ENCODE results near the gene RUSC2. TPM values are rescaled to one million over a fixed set of nuclear protein-coding genes. Genes with fewer than 3 reads are reported as not detected.
"Not testable (repeated sequence)": the region's sequence is repeated elsewhere in the genome, so short reads cannot be mapped to it uniquely, and the experiment has no call there.

The RUSC2 gene
- total RNA-seq, 2 experiments from 2014 or later = 1.6 to 1.8 TPM

- Mint-ChIP-seq H3K4me3 (no peak overlapping the region), H3K9me3 (no peaks in the 10 kb centered on the region), H3K27ac (no peak overlapping the region), H3K4me1 (ENCODE audit: low read depth) (no peaks in the 10 kb centered on the region), H3K36me3 (ENCODE audit: low read depth) (no peaks in the 10 kb centered on the region), H3K27me3 (peaks cover 35% of the 10 kb centered on the region)
- TF ChIP-seq CTCF (IDR thresholded peaks at IDR 0.05) = no peak
- no peak for DNase-seq
- H3K27ac ChIP-seq (ENCODE audit: low read depth in 1 of 2, low read length in 2 of 2) = no peak overlapping the region
- peaks cover 8 to 12% of the 10 kb centered on the region in 2 experiments for H3K27me3 ChIP-seq (ENCODE audit: control insufficient read depth in 1 of 2, insufficient read depth in 2 of 2, low read length in 2 of 2)
- intact Hi-C loops (cut with DNase I, micrococcal nuclease) = no loop called here
- H3K4me1 ChIP-seq (ENCODE audit: insufficient read depth, low read length) = no peaks in the 10 kb centered on the region
- no peaks in the 10 kb centered on the region for H3K9me3 ChIP-seq (ENCODE audit: control insufficient read depth in 1 of 2, insufficient read depth in 1 of 2, low read length in 2 of 2)
- CTCF ChIA-PET = interaction anchor here (0.7 to 1.4 kb wide), 2 partner anchors 360 to 577 kb away, joined by 3 to 4 read pairs; no protein-coding TSS in a partner anchor
- H3K36me3 ChIP-seq (ENCODE audit: insufficient read depth, low read length) = no peaks in the 10 kb centered on the region
- POLR2A ChIA-PET = no interaction called here
- H3K4me3 ChIP-seq (ENCODE audit: low read length) = no peak overlapping the region
- no peak for ATAC-seq (ENCODE audit: poor library complexity)
Observed at GRCh38 chr9:35476596-35476995, 13.3 kb upstream of the RUSC2 start.

- H3K36me3 ChIP-seq (ENCODE audit: insufficient read depth, low read length); H3K9me3 ChIP-seq (ENCODE audit: control insufficient read depth in 1 of 2, insufficient read depth in 1 of 2, low read length in 2 of 2); H3K4me3 ChIP-seq (ENCODE audit: low read length); H3K36me3 Mint-ChIP-seq (ENCODE audit: low read depth); H3K27ac Mint-ChIP-seq; H3K4me3 Mint-ChIP-seq; H3K4me1 Mint-ChIP-seq (ENCODE audit: low read depth); H3K27ac ChIP-seq (ENCODE audit: low read depth in 1 of 2, low read length in 2 of 2); H3K4me1 ChIP-seq (ENCODE audit: insufficient read depth, low read length); H3K9me3 Mint-ChIP-seq: not testable (repeated sequence)
- POLR2A ChIA-PET = interaction anchor here (0.9 kb wide), 1 partner anchor 361 kb away, joined by 7 read pairs; no protein-coding TSS in a partner anchor
- ATAC-seq (ENCODE audit: poor library complexity) (peak; percentile 72), DNase-seq (peak in 6 of 14 experiments; percentile 7 to 72 (median 42))
- intact Hi-C loops (cut with DNase I, micrococcal nuclease) = loop anchor here (1.0 kb wide), 3 partner anchors 360 to 578 kb away; no protein-coding TSS in a partner anchor
- H3K27me3 Mint-ChIP-seq = peaks cover 35% of the 10 kb centered on the region
- H3K27me3 ChIP-seq (ENCODE audit: control insufficient read depth in 1 of 2, insufficient read depth in 2 of 2, low read length in 2 of 2) = peaks cover 8 to 12% of the 10 kb centered on the region in 2 experiments
- CTCF ChIA-PET = interaction anchor here (0.7 to 1.4 kb wide), 3 partner anchors 360 to 578 kb away, joined by 3 to 4 read pairs (median 4); no protein-coding TSS in a partner anchor
- peak; percentile 68 for TF ChIP-seq CTCF (IDR thresholded peaks at IDR 0.05)
Observed at GRCh38 chr9:35477211-35477855, 12.6 kb upstream of the RUSC2 start.

- Mint-ChIP-seq H3K4me1 (ENCODE audit: low read depth) (no peaks in the 10 kb centered on the region), H3K36me3 (ENCODE audit: low read depth) (no peaks in the 10 kb centered on the region), H3K27ac (no peak overlapping the region), H3K9me3 (no peaks in the 10 kb centered on the region), H3K4me3 (no peak overlapping the region), H3K27me3 (peaks cover 27% of the 10 kb centered on the region)
- CTCF ChIA-PET = interaction anchor here (1.3 kb wide), 1 partner anchor 579 kb away, joined by 4 read pairs; no protein-coding TSS in a partner anchor
- no peak overlapping the region for H3K27ac ChIP-seq (ENCODE audit: low read depth in 1 of 2, low read length in 2 of 2)
- DNase-seq (no peak), ATAC-seq (ENCODE audit: poor library complexity) (no peak)
- H3K9me3 ChIP-seq (ENCODE audit: control insufficient read depth in 1 of 2, insufficient read depth in 1 of 2, low read length in 2 of 2) = no peaks in the 10 kb centered on the region
- peaks cover 8 to 12% of the 10 kb centered on the region in 2 experiments for H3K27me3 ChIP-seq (ENCODE audit: control insufficient read depth in 1 of 2, insufficient read depth in 2 of 2, low read length in 2 of 2)
- intact Hi-C loops (cut with DNase I, micrococcal nuclease) = no loop called here
- no peak for TF ChIP-seq CTCF (IDR thresholded peaks at IDR 0.05)
- POLR2A ChIA-PET = no interaction called here
- no peak overlapping the region for H3K4me3 ChIP-seq (ENCODE audit: low read length)
- no peaks in the 10 kb centered on the region for H3K36me3 ChIP-seq (ENCODE audit: insufficient read depth, low read length)
- no peaks in the 10 kb centered on the region for H3K4me1 ChIP-seq (ENCODE audit: insufficient read depth, low read length)
Observed at GRCh38 chr9:35478871-35479270, 11.0 kb upstream of the RUSC2 start.

Data from CD4-positive, alpha-beta T cell (primary cell).